ENCODE measurements around the gene RBM10. TPM values are rescaled to one million over a fixed set of nuclear protein-coding genes. Genes with fewer than 3 reads are reported as not detected.

Gene RBM10
- total RNA-seq, 2 experiments from 2014 or later, result 44.9 to 45.6 TPM

DNA sequence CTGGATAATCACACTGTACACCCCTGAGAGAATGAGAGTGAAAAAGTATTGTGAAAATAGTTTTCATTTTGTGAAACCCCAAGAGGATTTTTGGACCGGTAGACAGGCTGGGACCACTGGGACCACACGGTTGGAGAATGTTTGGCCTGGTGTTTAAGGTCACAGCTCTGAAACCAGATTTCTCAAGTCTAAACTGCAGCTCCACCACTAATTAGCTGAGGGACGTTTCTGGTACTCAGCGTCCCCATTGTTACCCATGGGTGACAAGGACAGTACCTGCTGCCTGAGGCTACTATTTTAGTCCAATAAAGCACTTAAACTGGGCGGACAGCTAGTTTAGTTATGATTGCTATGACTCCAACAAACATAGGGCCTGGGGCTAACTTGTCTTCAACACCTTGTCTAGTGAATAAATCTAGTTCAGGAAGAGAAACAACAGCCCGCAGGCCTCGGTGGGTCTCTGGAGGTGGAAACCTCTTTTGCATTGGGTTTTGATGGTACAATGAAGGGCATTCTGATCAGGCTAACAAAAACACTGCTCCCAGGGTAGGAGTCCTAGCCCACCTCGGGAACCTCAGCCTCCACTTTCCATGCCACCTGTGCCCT is 87.3 kb downstream of the RBM10 start:
- Histone ChIP-seq H3K79me2 (ENCODE audit: insufficient read depth, low read depth, low read length) (peaks cover 37% of the 10 kb centered on the region), H3K9me3 (ENCODE audit: low read length) (no peaks in the 10 kb centered on the region), H3K4me3 (ENCODE audit: low read depth, low read length, poor library complexity, severe bottlenecking) (peak overlapping the region; percentile 77), H4K20me1 (ENCODE audit: insufficient read depth, low read length) (no peaks in the 10 kb centered on the region), H3K9me2 (ENCODE audit: insufficient read depth, low read length) (no peaks in the 10 kb centered on the region), H3K27ac (ENCODE audit: low read depth, low read length, poor library complexity, severe bottlenecking) (peak overlapping the region; percentile 91), H3K4me1 (ENCODE audit: insufficient read depth, low read length, poor library complexity, severe bottlenecking) (peaks cover 19% of the 10 kb centered on the region), H3K4me2 (ENCODE audit: low read length) (peak overlapping the region; percentile 81), H3K36me3 (ENCODE audit: insufficient read depth, low read length) (peaks cover 33% of the 10 kb centered on the region), H2AFZ (ENCODE audit: low read length) (peak overlapping the region; percentile 27; the same call in 1 of the 2 replicates)
- intact Hi-C loops (cut with micrococcal nuclease; ENCODE audit: unreplicated experiment), result loop anchor here (2.0 kb wide), 1 partner anchor 87 kb away; the partner anchor contains the start of genes NDUFB11 and RBM10
- POLR2A ChIA-PET, result interaction anchor here (1.2 kb wide), 1 partner anchor 41 kb away, joined by 4 read pairs; no protein-coding TSS in a partner anchor
- CTCF ChIA-PET (ENCODE audit: unreplicated experiment), result no interaction called here
- peak; percentile 6 for DNase-seq (ENCODE audit: low spot score)
- TSS peak; percentile 93 for BruUV-seq (replicated peaks)
- no peak for TF ChIP-seq CTCF (conservative IDR thresholded peaks at IDR 0.05; ENCODE audit: low read length)
- no peak for TF ChIP-seq EZH2phosphoT487 (IDR thresholded peaks at IDR 0.05; ENCODE audit: borderline replicate concordance, low read depth, low read length)

DNA sequence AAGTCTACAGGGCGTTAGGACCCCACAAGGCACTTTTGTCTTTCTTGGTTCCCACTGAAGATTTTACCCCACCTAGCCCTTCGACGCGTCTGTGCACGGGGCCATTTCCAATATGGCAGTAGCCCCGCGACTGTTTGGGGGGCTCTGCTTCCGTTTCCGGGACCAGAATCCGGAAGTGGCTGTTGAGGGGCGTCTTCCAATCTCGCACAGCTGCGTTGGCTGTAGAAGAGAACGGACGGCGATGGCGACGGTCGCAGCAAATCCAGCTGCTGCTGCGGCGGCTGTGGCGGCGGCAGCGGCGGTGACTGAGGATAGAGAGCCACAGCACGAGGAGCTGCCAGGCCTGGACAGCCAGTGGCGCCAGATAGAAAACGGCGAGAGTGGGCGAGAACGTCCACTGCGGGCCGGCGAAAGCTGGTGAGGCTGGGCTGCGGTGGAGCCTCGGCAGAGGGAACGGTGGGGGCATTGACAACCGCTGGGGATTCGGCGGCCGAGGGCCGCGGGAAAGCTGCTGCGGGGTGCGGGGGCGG is 87.8 kb downstream of the RBM10 start, which contains the start of gene USP11:
Gene USP11, plus strand, starts transcription at position 207 of the 530 bp plus-strand sequence. Its CDS starts 35 bp downstream, at position 242.
- ChIA-PET POLR2A (interaction anchor here (0.7 to 1.2 kb wide), 2 partner anchors 42 to 316 kb away, joined by 3 to 4 read pairs; no protein-coding TSS in a partner anchor), CTCF (ENCODE audit: unreplicated experiment) (no interaction called here)
- Histone ChIP-seq H4K20me1 (ENCODE audit: insufficient read depth, low read length) (no peaks in the 10 kb centered on the region), H3K36me3 (ENCODE audit: insufficient read depth, low read length) (peaks cover 29% of the 10 kb centered on the region), H2AFZ (ENCODE audit: low read length) (peak within 1 kb of the TSS; percentile 33; the same call in 1 of the 2 replicates), H3K9me2 (ENCODE audit: insufficient read depth, low read length) (no peaks in the 10 kb centered on the region), H3K79me2 (ENCODE audit: insufficient read depth, low read depth, low read length) (peaks cover 42% of the 10 kb centered on the region), H3K4me3 (ENCODE audit: low read depth, low read length, poor library complexity, severe bottlenecking) (peak within 1 kb of the TSS; percentile 77), H3K27ac (ENCODE audit: low read depth, low read length, poor library complexity, severe bottlenecking) (peak within 1 kb of the TSS; percentile 91), H3K4me1 (ENCODE audit: insufficient read depth, low read length, poor library complexity, severe bottlenecking) (peaks cover 20% of the 10 kb centered on the region), H3K4me2 (ENCODE audit: low read length) (peak within 1 kb of the TSS; percentile 81), H3K9me3 (ENCODE audit: low read length) (no peaks in the 10 kb centered on the region)
- intact Hi-C loops (cut with micrococcal nuclease; ENCODE audit: unreplicated experiment), result loop anchor here (1.0 to 2.0 kb wide), 3 partner anchors 15 to 88 kb away; partner anchors contain the start of genes CDK16, NDUFB11, RBM10 and UBA1
- DNase-seq (ENCODE audit: low spot score), result peak; percentile 78
- TF ChIP-seq EZH2phosphoT487 (IDR thresholded peaks at IDR 0.05; ENCODE audit: borderline replicate concordance, low read depth, low read length) (no peak), CTCF (conservative IDR thresholded peaks at IDR 0.05; ENCODE audit: low read length) (no peak)
- BruUV-seq (replicated peaks), result no TSS peak
